GM19455 (cell line): ENCODE measurements around the gene SF3B5.
"Not testable (repeated sequence)": the region's sequence is repeated elsewhere in the genome, so short reads cannot be mapped to it uniquely, and the experiment has no call there.

Source experiments
- ATAC-seq: cut with Tn5 transposase; IDR thresholded peaks from one replicate; pipeline ENCODE4 v1.9.1; 2021; ENCODE audit not compliant: unreplicated experiment

The SF3B5 gene

GRCh38 chr6:144095134-144096002 lies at the start of gene SF3B5:
Gene SF3B5, minus strand, starts transcription at chr6:144095573. Its CDS starts 76 bp downstream, at chr6:144095497.
- ATAC-seq = peak; percentile 94

GRCh38 chr6:144144996-144145395 lies 49.6 kb upstream of the SF3B5 start:
- no peak for ATAC-seq

GRCh38 chr6:144143878-144144277 lies 48.5 kb upstream of the SF3B5 start:
- ATAC-seq = no peak

- ATAC-seq = no peak
These were observed 47.7 kb upstream of the SF3B5 start for GRCh38 chr6:144143106-144143505.

- ATAC-seq = no peak
These were observed 46.1 kb upstream of the SF3B5 start for GRCh38 chr6:144141470-144141869.

- ATAC-seq = peak; percentile 85
These were observed 45.5 kb upstream of the SF3B5 start for GRCh38 chr6:144140867-144141266.

- no peak for ATAC-seq
These were observed 44.4 kb upstream of the SF3B5 start for GRCh38 chr6:144139817-144140216.

- no peak for ATAC-seq
These were observed 43.2 kb upstream of the SF3B5 start for GRCh38 chr6:144138542-144138941.

- ATAC-seq = no peak
These were observed 39.4 kb upstream of the SF3B5 start for GRCh38 chr6:144134737-144135136.

- no peak for ATAC-seq
These were observed 38.8 kb upstream of the SF3B5 start for GRCh38 chr6:144134176-144134575.

- ATAC-seq = no peak
These were observed 38.0 kb upstream of the SF3B5 start for GRCh38 chr6:144133225-144133821.

- not testable (repeated sequence) for ATAC-seq
These were observed 36.9 kb upstream of the SF3B5 start for GRCh38 chr6:144132167-144132690.

- no peak for ATAC-seq
These were observed 35.9 kb upstream of the SF3B5 start for GRCh38 chr6:144131248-144131709.

- no peak for ATAC-seq
These were observed 34.1 kb upstream of the SF3B5 start for GRCh38 chr6:144129469-144129868.

GRCh38 chr6:144127097-144127496 lies 31.7 kb upstream of the SF3B5 start:
- no peak for ATAC-seq

GRCh38 chr6:144123836-144124235 lies 28.5 kb upstream of the SF3B5 start:
- no peak for ATAC-seq

GRCh38 chr6:144123421-144123820 lies 28.0 kb upstream of the SF3B5 start:
- ATAC-seq = no peak

- no peak for ATAC-seq
These were observed 27.5 kb upstream of the SF3B5 start for GRCh38 chr6:144122861-144123260.

- ATAC-seq = no peak
These were observed 24.0 kb upstream of the SF3B5 start for GRCh38 chr6:144119376-144119775.

- no peak for ATAC-seq
These were observed 19.8 kb upstream of the SF3B5 start for GRCh38 chr6:144115219-144115618.

- no peak for ATAC-seq
These were observed 18.0 kb upstream of the SF3B5 start for GRCh38 chr6:144113366-144113765.

GRCh38 chr6:144110210-144110609 lies 14.8 kb upstream of the SF3B5 start:
- no peak for ATAC-seq
